ENCODE data around the gene TTC19. TPM values are rescaled to one million over a fixed set of nuclear protein-coding genes. Genes with fewer than 3 reads are reported as not detected.

The TTC19 gene
- total RNA-seq, 3 donors from 2014 or later (not counting 1 experiment from before 2014, with no cell fraction given): 40.1 to 42.3 (median 40.2) TPM

DNA sequence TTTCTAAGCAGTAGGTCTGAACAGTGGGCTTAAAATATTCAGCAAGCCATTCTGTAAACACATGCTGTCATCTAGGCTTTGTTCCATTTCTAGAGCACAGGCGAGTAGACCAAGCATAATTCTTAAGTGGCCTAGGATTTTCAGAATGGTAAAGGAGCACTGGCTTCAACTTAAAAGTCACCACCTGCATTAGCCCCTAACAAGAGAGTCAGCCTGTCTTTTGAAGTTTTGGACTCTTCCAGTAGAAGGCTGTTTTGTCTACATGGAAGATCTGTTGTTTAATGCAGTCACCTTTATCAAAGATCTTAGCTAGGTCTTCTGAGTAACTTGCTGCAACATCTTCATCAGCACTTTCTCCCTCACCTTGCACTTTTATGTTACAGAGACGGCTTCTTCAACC lies 36.6 kb downstream of the TTC19 start:
- Mint-ChIP-seq H3K9me3 (no peaks in the 10 kb centered on the region), H3K4me3 (no peak overlapping the region), H3K27me3 (ENCODE audit: low read depth in 2 of 2) (no peaks in the 10 kb centered on the region), H3K4me1 (peaks cover 0 to 12% of the 10 kb centered on the region in 2 donors), H3K36me3 (peaks cover 8% of the 10 kb centered on the region), H3K27ac (peak overlapping the region; percentile 21 to 77)
- Histone ChIP-seq H3K27ac (ENCODE audit: low read length) (no peak overlapping the region), H3K36me3 (ENCODE audit: control insufficient read depth, insufficient read depth, low read length) (peaks cover 73% of the 10 kb centered on the region), H3K9me3 (ENCODE audit: control insufficient read depth, insufficient read depth, low read length) (no peaks in the 10 kb centered on the region), H3K4me1 (ENCODE audit: control insufficient read depth, insufficient read depth, low read length) (no peaks in the 10 kb centered on the region), H3K4me3 (ENCODE audit: low read length) (no peak overlapping the region), H3K27me3 (ENCODE audit: control insufficient read depth, insufficient read depth, low read length) (no peaks in the 10 kb centered on the region)
- intact Hi-C loops (cut with micrococcal nuclease): no loop called here
- TF ChIP-seq CTCF (IDR thresholded peaks at IDR 0.05): no peak
- ATAC-seq (no peak), DNase-seq (no peak)
- 92% methylated on average over 2 of the region's 2 CpGs for WGBS (ENCODE audit: insufficient coverage)

DNA sequence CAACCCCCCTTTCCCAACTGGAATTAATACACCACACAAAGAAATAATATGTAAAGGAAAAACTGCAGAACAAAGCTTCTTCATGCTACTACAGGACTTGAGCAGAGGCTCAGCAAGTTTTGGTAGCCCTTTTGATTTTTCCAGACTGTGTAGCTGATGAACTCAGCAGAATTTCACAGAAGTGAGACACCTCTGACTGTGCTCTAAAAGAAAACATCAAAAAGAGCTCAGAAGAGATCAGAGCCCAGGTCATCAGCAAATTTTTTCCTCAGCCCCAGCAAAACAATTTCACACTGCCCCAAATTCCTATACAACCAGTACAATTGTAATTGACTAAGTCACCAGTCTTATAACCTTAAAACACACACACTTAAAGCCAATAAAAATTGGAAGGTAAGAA lies 38.0 kb downstream of the TTC19 start:
- H3K27ac Mint-ChIP-seq: peak overlapping the region; percentile 21 to 77

GRCh38 chr17:16040710-16041251 lies 41.2 kb downstream of the TTC19 start:
- Histone ChIP-seq H3K4me3 (ENCODE audit: low read length) (no peak overlapping the region), H3K4me1 (ENCODE audit: control insufficient read depth, insufficient read depth, low read length) (no peaks in the 10 kb centered on the region), H3K9me3 (ENCODE audit: control insufficient read depth, insufficient read depth, low read length) (no peaks in the 10 kb centered on the region), H3K27ac (ENCODE audit: low read length) (no peak overlapping the region), H3K27me3 (ENCODE audit: control insufficient read depth, insufficient read depth, low read length) (no peaks in the 10 kb centered on the region), H3K36me3 (ENCODE audit: control insufficient read depth, insufficient read depth, low read length) (peaks cover 63% of the 10 kb centered on the region)
- DNase-seq: no peak
- Mint-ChIP-seq H3K4me3 (no peak overlapping the region), H3K4me1 (peaks cover 0 to 11% of the 10 kb centered on the region in 2 donors), H3K36me3 (peaks cover 11% of the 10 kb centered on the region), H3K27me3 (ENCODE audit: low read depth in 2 of 2) (no peaks in the 10 kb centered on the region), H3K9me3 (no peaks in the 10 kb centered on the region), H3K27ac (no peak overlapping the region)
- WGBS (ENCODE audit: insufficient coverage): 98% methylated on average over 4 of the region's 4 CpGs
- TF ChIP-seq CTCF (IDR thresholded peaks at IDR 0.05): no peak
- ATAC-seq: no peak
- intact Hi-C loops (cut with micrococcal nuclease): no loop called here

More for the DNA sequence above, 38.0 kb downstream of the TTC19 start:
- H3K4me1 ChIP-seq (ENCODE audit: control insufficient read depth, insufficient read depth, low read length): no peaks in the 10 kb centered on the region
- H3K9me3 Mint-ChIP-seq: no peaks in the 10 kb centered on the region
- no peak for ATAC-seq
- H3K36me3 ChIP-seq (ENCODE audit: control insufficient read depth, insufficient read depth, low read length): peaks cover 68% of the 10 kb centered on the region
- DNase-seq: no peak
- TF ChIP-seq CTCF (IDR thresholded peaks at IDR 0.05): no peak
- no peaks in the 10 kb centered on the region for H3K9me3 ChIP-seq (ENCODE audit: control insufficient read depth, insufficient read depth, low read length)
- H3K4me3 ChIP-seq (ENCODE audit: low read length): no peak overlapping the region
- intact Hi-C loops (cut with micrococcal nuclease): no loop called here
- no peaks in the 10 kb centered on the region for H3K27me3 ChIP-seq (ENCODE audit: control insufficient read depth, insufficient read depth, low read length)
- no peaks in the 10 kb centered on the region for H3K27me3 Mint-ChIP-seq (ENCODE audit: low read depth in 2 of 2)
- H3K4me1 Mint-ChIP-seq: peaks cover 0 to 9% of the 10 kb centered on the region in 2 donors
- no peak overlapping the region for H3K4me3 Mint-ChIP-seq
- H3K27ac ChIP-seq (ENCODE audit: low read length): no peak overlapping the region
- peaks cover 11% of the 10 kb centered on the region for H3K36me3 Mint-ChIP-seq

GRCh38 chr17:16044487-16044886 lies 44.9 kb downstream of the TTC19 start:
- Histone ChIP-seq H3K4me3 (ENCODE audit: low read length) (no peak overlapping the region), H3K27ac (ENCODE audit: low read length) (no peak overlapping the region), H3K36me3 (ENCODE audit: control insufficient read depth, insufficient read depth, low read length) (peaks cover 74% of the 10 kb centered on the region), H3K9me3 (ENCODE audit: control insufficient read depth, insufficient read depth, low read length) (no peaks in the 10 kb centered on the region), H3K4me1 (ENCODE audit: control insufficient read depth, insufficient read depth, low read length) (no peaks in the 10 kb centered on the region), H3K27me3 (ENCODE audit: control insufficient read depth, insufficient read depth, low read length) (no peaks in the 10 kb centered on the region)
- Mint-ChIP-seq H3K27ac (peak overlapping the region in 1 of 2 donors; percentile 62), H3K36me3 (peaks cover 7% of the 10 kb centered on the region), H3K27me3 (ENCODE audit: low read depth in 2 of 2) (no peaks in the 10 kb centered on the region), H3K4me1 (peaks cover 0 to 12% of the 10 kb centered on the region in 2 donors), H3K4me3 (no peak overlapping the region), H3K9me3 (no peaks in the 10 kb centered on the region)
- WGBS (ENCODE audit: insufficient coverage): 96% methylated on average over 10 of the region's 10 CpGs
- TF ChIP-seq CTCF (IDR thresholded peaks at IDR 0.05): no peak
- intact Hi-C loops (cut with micrococcal nuclease): no loop called here
- ATAC-seq: no peak
- no peak for DNase-seq
